Liver (tissue), 9 donors: ENCODE results near the gene SIK2. TPM values are rescaled to one million over a fixed set of nuclear protein-coding genes. Genes with fewer than 3 reads are reported as not detected.
A peak's percentile ranks its signal among the peaks of the same experiment; 100 is the strongest.

ENCODE experiments used
- DNase-seq: peaks from one replicate; pipeline ENCODE4 v3.0.0-alpha.2; 2017; ENCODE audit warnings: low spot score
- H3K27ac ChIP-seq, 2 donors: one replicate each; pipeline ENCODE4 v1.7.0; 2013; ENCODE audit warnings: inconsistent platforms in 2 of 2, low read length in 2 of 2, control low read depth in 1 of 2, low read depth in 1 of 2, mild to moderate bottlenecking in 1 of 2
- H3K27me3 ChIP-seq, 4 donors: one replicate each; pipeline versions ENCODE4 v1.6.1 to v1.7.0; 2013; ENCODE audit warnings: low read length in 3 of 4, inconsistent platforms in 1 of 4, mild to moderate bottlenecking in 1 of 4, moderate library complexity in 1 of 4; ENCODE audit not compliant: control insufficient read depth in 4 of 4, insufficient read depth in 4 of 4
- H3K36me3 ChIP-seq, 4 donors: one replicate each; pipeline versions ENCODE4 v1.6.1 to v1.7.0; 2013; ENCODE audit warnings: low read length in 3 of 4, mild to moderate bottlenecking in 3 of 4, low read depth in 1 of 4, moderate library complexity in 1 of 4; ENCODE audit not compliant: control insufficient read depth in 4 of 4, insufficient read depth in 3 of 4
- H3K4me1 ChIP-seq, 4 donors: one replicate each; pipeline versions ENCODE4 v1.6.1 to v1.7.0; 2013; ENCODE audit warnings: low read length in 3 of 4, mild to moderate bottlenecking in 3 of 4, moderate library complexity in 1 of 4; ENCODE audit not compliant: control insufficient read depth in 4 of 4, insufficient read depth in 4 of 4
- H3K4me3 ChIP-seq, 3 donors: one replicate each; pipeline versions ENCODE4 v1.6.1 to v1.7.0; 2013; ENCODE audit warnings: low read length in 3 of 3, control low read depth in 1 of 3, low read depth in 1 of 3, mild to moderate bottlenecking in 1 of 3
- H3K9ac ChIP-seq, 2 donors: one replicate each; pipeline ENCODE4 v1.7.0; 2013; ENCODE audit warnings: low read length in 2 of 2, mild to moderate bottlenecking in 2 of 2, moderate library complexity in 2 of 2, control low read depth in 1 of 2, low read depth in 1 of 2
- H3K9me3 ChIP-seq, 4 donors: one replicate each; pipeline versions ENCODE4 v1.6.1 to v1.7.0; 2013; ENCODE audit warnings: low read length in 3 of 4; ENCODE audit not compliant: control insufficient read depth in 4 of 4
- ATF3 ChIP-seq: IDR thresholded peaks from 2 replicates; pipeline ENCODE4 v1.6.1; 2016; ENCODE audit warnings: antibody characterized with exemption
- CTCF ChIP-seq: fragments of 150-350 bp; IDR thresholded peaks from 2 replicates; pipeline ENCODE4 v1.5.1; 2017; ENCODE audit warnings: improper control_type of control experiment, low read depth, low read length; ENCODE audit not compliant: missing input control
- EGR1 ChIP-seq, 2 donors: IDR thresholded peaks; 2 replicates each; pipeline ENCODE4 v1.6.1; 2016 to 2018; ENCODE audit warnings: antibody characterized with exemption in 2 of 2, low read depth in 2 of 2
- FOXA1 ChIP-seq: IDR thresholded peaks from 2 replicates; pipeline ENCODE4 v1.6.1; 2016; ENCODE audit warnings: antibody characterized with exemption
- FOXA2 ChIP-seq: IDR thresholded peaks from 2 replicates; pipeline ENCODE4 v1.6.1; 2016; ENCODE audit warnings: antibody characterized with exemption
- GABPA ChIP-seq, 2 donors: IDR thresholded peaks in 1 of 2; conservative IDR thresholded peaks in 1 of 2; 2 replicates each; pipeline ENCODE4 v1.6.1; 2016; ENCODE audit warnings: antibody characterized with exemption in 2 of 2, mild to moderate bottlenecking in 1 of 2, moderate library complexity in 1 of 2
- HNF4A ChIP-seq, 2 donors: conservative IDR thresholded peaks; 2 replicates each; pipeline ENCODE4 v1.6.1; 2016; ENCODE audit warnings: antibody characterized with exemption in 2 of 2, mild to moderate bottlenecking in 2 of 2
- HNF4G ChIP-seq: IDR thresholded peaks from 2 replicates; pipeline ENCODE4 v1.6.1; 2016; ENCODE audit warnings: antibody characterized with exemption
- JUND ChIP-seq, 2 donors: IDR thresholded peaks; 2 replicates each; pipeline ENCODE4 v1.6.1; 2016; ENCODE audit warnings: antibody characterized with exemption in 2 of 2
- MAX ChIP-seq: IDR thresholded peaks from 2 replicates; pipeline ENCODE4 v1.6.1; 2016; ENCODE audit warnings: antibody characterized with exemption
- NR2F2 ChIP-seq: IDR thresholded peaks from 2 replicates; pipeline ENCODE4 v1.6.1; 2016; ENCODE audit warnings: antibody characterized with exemption
- RAD21 ChIP-seq, 2 donors: IDR thresholded peaks; 2 replicates each; pipeline ENCODE4 v1.6.1; 2016; ENCODE audit warnings: antibody characterized with exemption in 2 of 2, mild to moderate bottlenecking in 2 of 2
- REST ChIP-seq: IDR thresholded peaks from 2 replicates; pipeline ENCODE4 v1.6.1; 2016; ENCODE audit warnings: antibody characterized with exemption, mild to moderate bottlenecking
- RXRA ChIP-seq, 2 donors: IDR thresholded peaks; 2 replicates each; pipeline ENCODE4 v1.6.1; 2017 to 2018; ENCODE audit warnings: antibody characterized with exemption in 2 of 2, mild to moderate bottlenecking in 1 of 2
- SP1 ChIP-seq: IDR thresholded peaks from 2 replicates; pipeline ENCODE4 v1.6.1; 2018; ENCODE audit warnings: antibody characterized with exemption, mild to moderate bottlenecking
- TAF1 ChIP-seq: conservative IDR thresholded peaks from 2 replicates; pipeline ENCODE4 v1.6.1; 2016; ENCODE audit warnings: antibody characterized with exemption, mild to moderate bottlenecking
- YY1 ChIP-seq: IDR thresholded peaks from 2 replicates; pipeline ENCODE4 v1.6.1; 2016; ENCODE audit warnings: antibody characterized with exemption, mild to moderate bottlenecking
- WGBS: extraction: QIAGEN DNeasy Blood & Tissue Kit; methylation state at CpG from one replicate; pipeline ENCODE4 v1.1.7; 2013; 5-methylcytosine and 5-hydroxymethylcytosine counted together
- polyA plus RNA-seq, 2 donors: library from polyadenylated mRNA; stranded (reverse) in 1 of 2; unstranded in 1 of 2; fragments of 200-250 nt in 1 of 2; fragments of >200 nt in 1 of 2; fragmentation: Nextera tagmentation in 1 of 2; extraction: Ambion mirVana in 1 of 2; gene quantifications; one replicate each; pipeline versions ENCODE4 v1.2.1 to v1.2.3, GENCODE V29; 2013 to 2015
- total RNA-seq, 2 donors: library from RNA; depleted of rRNA; stranded (reverse); fragments of >200 nt; gene quantifications; one replicate each; pipeline ENCODE4 v1.2.3, GENCODE V29; 2014
- donor health status: healthy.
- donor health status: healthy.
- donor health status: healthy.
- donor health status: healthy.
- donor health status: healthy.

Gene SIK2
- total and polyA plus RNA-seq, 4 donors, result 6.5 to 15.0 (median 9.3) TPM

- WGBS, result 94% methylated on average over 3 of the region's 3 CpGs
Measured at GRCh38 chr11:111691741-111692140, 89.5 kb downstream of the SIK2 start.

GRCh38 chr11:111693224-111693937, 91.1 kb downstream of the SIK2 start:
- no peak for DNase-seq
- Histone ChIP-seq H3K9ac (no peak overlapping the region), H3K4me1 (no peaks in the 10 kb centered on the region), H3K27ac (no peak overlapping the region), H3K4me3 (no peak overlapping the region), H3K36me3 (peaks cover 3 to 31% (median 23%) of the 10 kb centered on the region in 4 donors), H3K9me3 (no peaks in the 10 kb centered on the region), H3K27me3 (no peaks in the 10 kb centered on the region)
- WGBS, result 92% methylated on average over 6 of the region's 6 CpGs
- TF ChIP-seq HNF4A (conservative IDR thresholded peaks at IDR 0.05), result no peak

More at GRCh38 chr11:111691741-111692140, 89.5 kb downstream of the SIK2 start:
- Histone ChIP-seq H3K27me3 (no peaks in the 10 kb centered on the region), H3K9ac (no peak overlapping the region), H3K9me3 (no peaks in the 10 kb centered on the region), H3K4me1 (no peaks in the 10 kb centered on the region), H3K36me3 (peaks cover 5 to 34% (median 25%) of the 10 kb centered on the region in 4 donors), H3K27ac (no peak overlapping the region), H3K4me3 (no peak overlapping the region)
- no peak for DNase-seq
- TF ChIP-seq EGR1 (IDR thresholded peaks at IDR 0.05; ENCODE audit: low read depth in 2 of 2) (no peak), RAD21 (IDR thresholded peaks at IDR 0.05) (no peak), YY1 (no peak), SP1 (no peak), GABPA (IDR thresholded peaks at IDR 0.05 in 1 of 2, conservative IDR thresholded peaks at IDR 0.05 in 1 of 2) (no peak), TAF1 (no peak), CTCF (no peak), RXRA (IDR thresholded peaks at IDR 0.05) (no peak), JUND (IDR thresholded peaks at IDR 0.05) (no peak), HNF4A (conservative IDR thresholded peaks at IDR 0.05) (no peak), REST (no peak), NR2F2 (no peak)

- Histone ChIP-seq H3K36me3 (peaks cover 3 to 24% (median 15%) of the 10 kb centered on the region in 4 donors), H3K27me3 (no peaks in the 10 kb centered on the region), H3K4me1 (no peaks in the 10 kb centered on the region), H3K9ac (no peak overlapping the region), H3K9me3 (no peaks in the 10 kb centered on the region), H3K4me3 (no peak overlapping the region), H3K27ac (no peak overlapping the region)
- TF ChIP-seq FOXA2 (no peak), MAX (no peak), YY1 (no peak), EGR1 (IDR thresholded peaks at IDR 0.05; ENCODE audit: low read depth in 2 of 2) (no peak), NR2F2 (peak; percentile 58), HNF4G (no peak), ATF3 (no peak), FOXA1 (no peak), GABPA (IDR thresholded peaks at IDR 0.05 in 1 of 2, conservative IDR thresholded peaks at IDR 0.05 in 1 of 2) (no peak)
- WGBS, result 50% methylated on average over 4 of the region's 4 CpGs
- DNase-seq, result no peak
Measured at GRCh38 chr11:111694851-111695250, 92.6 kb downstream of the SIK2 start.
